Measurements from ENCODE around the gene PAX6.

- no peak for TF ChIP-seq CTCF (IDR thresholded peaks at IDR 0.05; ENCODE audit: insufficient read depth, low read length, poor library complexity, severe bottlenecking)
- TF ChIP-seq EZH2phosphoT487 (conservative IDR thresholded peaks at IDR 0.05; ENCODE audit: low read length) = no peak
These were observed 14.0 kb upstream of the PAX6 start for GRCh38 chr11:31824879-31825837.

All from SU-DHL-6 (cell line).